GM21529 (cell line): ENCODE measurements around the gene P2RY8.

ENCODE experiments used
- ATAC-seq: cut with Tn5 transposase; IDR thresholded peaks from one replicate; pipeline ENCODE4 v1.9.1; 2021; ENCODE audit not compliant: unreplicated experiment

P2RY8 gene

GRCh38 chrX:1420371-1420770, 116.6 kb downstream of the P2RY8 start:
- ATAC-seq, result no peak

GRCh38 chrX:1419545-1420355, 117.2 kb downstream of the P2RY8 start:
- no peak for ATAC-seq

GRCh38 chrX:1418901-1419544, 118.0 kb downstream of the P2RY8 start:
- no peak for ATAC-seq

GRCh38 chrX:1417921-1418771, 118.8 kb downstream of the P2RY8 start:
- ATAC-seq, result no peak

- ATAC-seq, result no peak
Measured at GRCh38 chrX:1416965-1417760, 119.8 kb downstream of the P2RY8 start.

GRCh38 chrX:1416327-1416784, 120.6 kb downstream of the P2RY8 start:
- ATAC-seq, result no peak
